ENCODE results near the gene IFT52. TPM values are rescaled to one million over a fixed set of nuclear protein-coding genes. Genes with fewer than 3 reads are reported as not detected.

IFT52 gene
- total and polyA plus RNA-seq, 2 of the 8 experiments (the other 6 are each of a cell fraction or from before 2014, with no cell fraction given): 35.6 to 40.4 TPM

DNA sequence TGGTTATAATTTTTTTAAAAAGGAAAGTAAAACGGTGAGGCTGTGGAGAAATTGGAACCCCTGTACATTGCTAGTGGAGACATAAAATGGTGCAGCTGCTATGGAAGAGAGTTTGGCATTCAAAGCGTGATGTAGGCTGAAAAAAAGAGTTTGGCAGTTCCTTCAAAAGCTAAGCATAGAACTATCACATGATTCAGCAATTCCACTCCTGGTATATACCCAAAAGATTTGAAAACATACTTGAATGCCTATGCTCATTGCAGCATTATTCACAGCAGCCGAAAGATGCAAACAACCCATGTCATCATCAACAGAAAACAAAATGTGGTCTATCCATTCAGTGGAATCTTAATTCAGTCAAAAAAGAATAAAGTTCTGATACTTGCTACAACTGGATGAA, 36.4 kb upstream of the IFT52 start:
- DNase-seq (ENCODE audit: low read depth in 1 of 2, low spot score in 2 of 2): no peak
- 87% methylated on average over 3 of the region's 3 CpGs; no CpG with 5 or more reads in 1 of the 2 experiments for WGBS, 2 experiments (ENCODE audit: extremely low coverage in 1 of 2, insufficient coverage in 1 of 2, insufficient read length in 1 of 2, insufficient replicate concordance in 2 of 2, low coverage in 1 of 2, low lambda C conversion rate in 2 of 2, missing lambda C conversion rate in 1 of 2)
- no peak overlapping the region for H2BK20ac ChIP-seq (ENCODE audit: low read length)

More for the DNA sequence above, 36.4 kb upstream of the IFT52 start:
- no peaks in the 10 kb centered on the region for H3K79me1 ChIP-seq (ENCODE audit: low read depth, low read length)
- TF ChIP-seq TEAD4 (IDR thresholded peaks at IDR 0.05; ENCODE audit: low read depth, low read length) (no peak), TCF12 (IDR thresholded peaks at IDR 0.05; ENCODE audit: low read depth, low read length) (no peak), RFX5 (IDR thresholded peaks at IDR 0.05; ENCODE audit: borderline replicate concordance, low read depth, low read length) (no peak), SP4 (IDR thresholded peaks at IDR 0.05; ENCODE audit: low read length) (no peak), POLR2A (IDR thresholded peaks at IDR 0.05; ENCODE audit: control extremely low read depth in 1 of 2, low read depth in 2 of 2, low read length in 2 of 2) (no peak), HDAC2 (IDR thresholded peaks at IDR 0.05; ENCODE audit: borderline replicate concordance in 1 of 2, low read depth in 2 of 2, low read length in 2 of 2) (no peak), BCL11A (IDR thresholded peaks at IDR 0.05; ENCODE audit: low read depth in 2 of 2, low read length in 2 of 2) (no peak), SIN3A (conservative IDR thresholded peaks at IDR 0.05 in 1 of 2, IDR thresholded peaks at IDR 0.05 in 1 of 2; ENCODE audit: low read depth in 1 of 2, low read length in 2 of 2) (no peak), CBX5 (IDR thresholded peaks at IDR 0.05; ENCODE audit: low read depth, low read length) (no peak), TBP (IDR thresholded peaks at IDR 0.05; ENCODE audit: low read depth, low read length) (no peak), POLR2AphosphoS5 (IDR thresholded peaks at IDR 0.05; ENCODE audit: low read depth, low read length) (no peak), CBX8 (IDR thresholded peaks at IDR 0.05; ENCODE audit: borderline replicate concordance, low read depth, low read length) (no peak), HDAC6 (IDR thresholded peaks at IDR 0.05; ENCODE audit: low read depth, low read length) (no peak)
- H3K4me3 ChIP-seq (ENCODE audit: extremely low read depth in 1 of 4, insufficient read depth in 2 of 4, low read depth in 3 of 4, low read length in 4 of 4): no peak overlapping the region
- no peak overlapping the region for H4K8ac ChIP-seq (ENCODE audit: extremely low read depth, insufficient read depth, low read length)
- no peak for FAIRE-seq
- no peaks in the 10 kb centered on the region for H3K9me3 ChIP-seq (ENCODE audit: insufficient read depth in 2 of 2, low read depth in 1 of 2, low read length in 1 of 2)
- no peak overlapping the region for H2BK120ac ChIP-seq (replicated peaks; ENCODE audit: low read depth, low read length)
- no peak overlapping the region for H4K91ac ChIP-seq (replicated peaks; ENCODE audit: insufficient read length, low read length)
- H3K4me2 ChIP-seq (ENCODE audit: insufficient read depth in 1 of 2, low read depth in 2 of 2, low read length in 2 of 2): no peak overlapping the region
- H3K9ac ChIP-seq (replicated peaks in 1 of 4; ENCODE audit: extremely low read depth in 1 of 4, low read depth in 3 of 4, low read length in 3 of 4): no peak overlapping the region
- no peak overlapping the region for H2BK5ac ChIP-seq (ENCODE audit: low read depth, low read length)
- ChIA-PET CTCF (ENCODE audit: partially characterized antibody) (no interaction called here), POLR2A (ENCODE audit: partially characterized antibody) (no interaction called here)
- H3K27me3 ChIP-seq (replicated peaks in 1 of 4; ENCODE audit: control insufficient read depth in 3 of 4, extremely low read depth in 1 of 4, insufficient read depth in 3 of 4, low read length in 3 of 4): no peaks in the 10 kb centered on the region
- no peaks in the 10 kb centered on the region for H4K20me1 ChIP-seq (replicated peaks in 1 of 2; ENCODE audit: control insufficient read depth in 1 of 2, insufficient read depth in 2 of 2, low read length in 2 of 2)
- H2BK15ac ChIP-seq (ENCODE audit: low read length): no peak overlapping the region
- H3K4ac ChIP-seq (replicated peaks; ENCODE audit: insufficient read length, low read depth, low read length): no peak overlapping the region
- no peak overlapping the region for H4K5ac ChIP-seq (ENCODE audit: insufficient read length, low read depth, low read length)
- no peaks in the 10 kb centered on the region for H3K36me3 ChIP-seq (ENCODE audit: control insufficient read depth in 2 of 4, insufficient read depth in 4 of 4, low read length in 3 of 4)
- H3K23ac ChIP-seq (ENCODE audit: insufficient read length): no peak overlapping the region
- H3K79me2 ChIP-seq (ENCODE audit: control insufficient read depth in 1 of 2, insufficient read depth in 2 of 2, low read length in 2 of 2): no peaks in the 10 kb centered on the region
- H3K27ac ChIP-seq (ENCODE audit: low read depth, low read length): no peak overlapping the region
- H2AFZ ChIP-seq (ENCODE audit: low read length): no peak overlapping the region
- no peaks in the 10 kb centered on the region for H3K4me1 ChIP-seq (replicated peaks in 1 of 4; ENCODE audit: control insufficient read depth in 3 of 4, insufficient read depth in 4 of 4, low read length in 3 of 4)
- H2AK5ac ChIP-seq (ENCODE audit: low read depth, low read length): no peak overlapping the region
- H3K56ac ChIP-seq (replicated peaks; ENCODE audit: insufficient read length, low read depth, low read length): no peak overlapping the region
- H3K14ac ChIP-seq (ENCODE audit: insufficient read length): no peak overlapping the region
- H2BK12ac ChIP-seq (ENCODE audit: low read depth, low read length): no peak overlapping the region
- peaks cover 2% of the 10 kb centered on the region; the same call in 1 of the 2 replicates for H3K23me2 ChIP-seq (ENCODE audit: low read depth, low read length)
- no peak overlapping the region for H3K18ac ChIP-seq (ENCODE audit: extremely low read depth, low read length)

All from H1 (cell line).